Hypothalamus (tissue), 51 donors: Measurements from ENCODE around the gene LRRC51.
"Not testable (repeated sequence)": the region's sequence is repeated elsewhere in the genome, so short reads cannot be mapped to it uniquely, and the experiment has no call there.

ENCODE experiments used
- DNase-seq, 51 donors: peaks; one replicate each; lab custom pipeline; 2025; lab: John Stamatoyannopoulos, UW

The LRRC51 gene

DNA sequence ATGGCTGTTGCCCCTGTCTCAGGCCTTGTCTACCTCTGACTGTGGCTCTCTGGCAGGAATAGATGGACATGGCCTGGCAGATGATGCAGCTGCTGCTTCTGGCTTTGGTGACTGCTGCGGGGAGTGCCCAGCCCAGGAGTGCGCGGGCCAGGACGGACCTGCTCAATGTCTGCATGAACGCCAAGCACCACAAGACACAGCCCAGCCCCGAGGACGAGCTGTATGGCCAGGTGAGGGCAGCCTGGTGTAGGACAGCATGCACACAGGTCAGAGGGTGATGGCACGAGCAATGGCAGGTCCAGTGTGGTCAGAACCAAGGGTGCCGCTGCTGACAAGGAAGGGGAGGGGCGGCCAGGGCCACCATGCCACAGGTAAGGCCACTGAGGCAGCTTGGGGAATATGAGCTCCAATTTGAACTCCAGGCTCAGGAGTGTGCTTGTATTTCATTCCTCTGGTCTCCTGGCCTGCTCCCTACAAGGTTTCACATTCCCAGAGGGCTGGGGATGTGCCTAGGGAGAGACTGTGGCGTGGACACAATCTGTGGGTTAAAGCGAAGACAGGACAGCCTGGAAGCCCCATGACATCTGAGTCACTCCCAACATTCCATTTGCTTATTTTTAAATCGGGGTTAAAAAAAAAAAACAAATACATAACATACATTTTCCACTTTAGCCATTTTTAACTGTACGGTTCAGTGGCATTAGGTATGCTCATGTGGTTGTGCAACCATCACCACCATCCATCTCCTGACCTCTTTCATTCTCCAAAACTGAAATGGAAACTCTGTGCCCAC is 55.4 kb downstream of the LRRC51 start:
- no peak for DNase-seq

DNA sequence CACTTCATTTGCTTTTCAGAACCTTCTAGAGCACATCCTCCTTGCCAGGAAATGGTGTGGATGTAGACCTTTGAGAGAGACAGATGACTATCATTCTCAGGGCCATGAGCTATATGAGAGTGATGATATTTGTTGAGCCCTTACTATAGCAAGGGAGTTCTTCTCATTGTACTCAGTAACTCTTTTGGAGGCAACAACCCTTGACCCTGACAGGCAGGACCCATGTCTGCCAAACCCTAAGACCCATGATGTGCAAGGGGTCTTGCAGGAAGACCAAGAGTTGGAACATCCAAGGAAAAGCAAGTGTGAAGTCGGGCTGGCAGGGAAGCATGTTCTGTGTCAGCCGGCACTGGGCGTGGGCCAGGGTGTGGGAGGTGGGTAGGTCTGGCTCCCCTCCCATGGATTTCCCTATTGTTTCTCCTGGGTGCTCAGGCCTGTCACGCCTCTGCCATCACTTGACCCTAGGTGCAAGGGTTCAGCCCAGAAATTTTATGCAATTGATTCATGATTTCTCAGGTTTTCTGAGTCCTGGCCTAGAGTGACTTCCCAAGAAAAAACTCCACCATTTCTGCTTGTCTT is 56.1 kb downstream of the LRRC51 start:
- no peak for DNase-seq

DNA sequence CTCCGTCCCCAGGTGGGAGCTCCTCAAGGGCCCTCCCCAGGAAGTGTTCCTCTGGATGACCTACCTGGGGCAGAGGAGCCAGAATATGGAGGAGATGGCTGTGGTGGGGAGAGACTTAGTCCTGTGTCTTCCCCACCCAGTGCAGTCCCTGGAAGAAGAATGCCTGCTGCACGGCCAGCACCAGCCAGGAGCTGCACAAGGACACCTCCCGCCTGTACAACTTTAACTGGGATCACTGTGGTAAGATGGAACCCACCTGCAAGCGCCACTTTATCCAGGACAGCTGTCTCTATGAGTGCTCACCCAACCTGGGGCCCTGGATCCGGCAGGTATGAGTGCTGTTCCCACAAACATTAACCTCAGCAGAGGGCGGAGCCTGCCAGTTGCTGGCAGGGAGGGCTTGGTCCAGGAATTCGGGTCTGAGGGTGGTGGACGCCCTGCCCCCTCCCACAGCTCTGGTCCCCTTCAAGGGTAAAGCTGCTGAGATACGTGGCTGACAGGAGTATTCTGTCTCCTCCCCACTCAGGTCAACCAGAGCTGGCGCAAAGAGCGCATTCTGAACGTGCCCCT is 58.3 kb downstream of the LRRC51 start:
- DNase-seq, result no peak

GRCh38 chr11:72139500-72139899 is 58.9 kb downstream of the LRRC51 start:
- no peak for DNase-seq

- DNase-seq, result no peak
Observed at GRCh38 chr11:72140661-72141060, 60.0 kb downstream of the LRRC51 start.

- no peak for DNase-seq
Observed at GRCh38 chr11:72141066-72141465, 60.4 kb downstream of the LRRC51 start.

DNA sequence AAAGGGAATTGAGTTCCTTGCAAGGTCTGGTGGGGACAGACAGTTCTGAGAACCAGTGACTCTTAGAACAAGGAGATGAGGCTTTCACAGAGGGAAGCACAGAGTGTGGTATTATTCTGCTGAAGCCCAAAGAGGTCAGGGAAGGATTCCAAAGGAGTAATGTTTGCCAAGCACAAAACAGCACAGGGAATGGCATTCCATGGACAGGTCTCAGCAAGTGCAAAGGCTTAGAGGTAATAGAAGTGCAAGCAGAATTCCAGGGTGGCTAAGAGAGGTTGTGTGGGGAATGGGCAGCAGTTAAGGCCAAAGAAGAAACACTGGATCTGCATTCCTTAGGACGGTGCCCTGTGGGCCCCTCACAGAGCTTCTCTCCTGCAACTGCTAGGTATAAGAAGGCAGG is 61.4 kb downstream of the LRRC51 start:
- not testable (repeated sequence) for DNase-seq

GRCh38 chr11:72142543-72142942 is 61.9 kb downstream of the LRRC51 start:
- DNase-seq, result not testable (repeated sequence)

GRCh38 chr11:72144807-72145565 is 64.3 kb downstream of the LRRC51 start:
- no peak for DNase-seq
